ENCODE measurements around the gene GADD45A.

GRCh38 chr1:67736750-67737149, 51.7 kb downstream of the GADD45A start:
- no peak for TF ChIP-seq CTCF (optimal IDR thresholded peaks at IDR 0.05 in 1 of 3, IDR thresholded peaks at IDR 0.05 in 1 of 3, conservative IDR thresholded peaks at IDR 0.05 in 1 of 3; ENCODE audit: extremely low read depth in 1 of 3, insufficient read depth in 2 of 3, low read length in 3 of 3)
- TF ChIP-seq EZH2 (IDR thresholded peaks at IDR 0.05; ENCODE audit: low read length): no peak

All from keratinocyte (primary cell).